Measurements from ENCODE around the gene CFAP61.

CFAP61 gene

GRCh38 chr20:20407891-20408805, 355.8 kb downstream of the CFAP61 start:
- H3K4me3 ChIP-seq (ENCODE audit: low read depth, low read length): no peak overlapping the region
- no peak for TF ChIP-seq POLR2A (IDR thresholded peaks at IDR 0.05; ENCODE audit: extremely low read depth, insufficient read length)
- TF ChIP-seq MAX (IDR thresholded peaks at IDR 0.05; ENCODE audit: low read depth, low read length): no peak
- no peak for TF ChIP-seq MYC (IDR thresholded peaks at IDR 0.05; ENCODE audit: low read depth, low read length)
- TF ChIP-seq CTCF (IDR thresholded peaks at IDR 0.05; ENCODE audit: low read depth, low read length): no peak
- DNase-seq (ENCODE audit: low read depth): peak; percentile 25

GRCh38 chr20:20409331-20409730, 357.0 kb downstream of the CFAP61 start:
- no peak for DNase-seq (ENCODE audit: low read depth)
- TF ChIP-seq MAX (IDR thresholded peaks at IDR 0.05; ENCODE audit: low read depth, low read length) (no peak), CTCF (IDR thresholded peaks at IDR 0.05; ENCODE audit: low read depth, low read length) (no peak), MYC (IDR thresholded peaks at IDR 0.05; ENCODE audit: low read depth, low read length) (no peak), POLR2A (IDR thresholded peaks at IDR 0.05; ENCODE audit: extremely low read depth, insufficient read length) (no peak)
- no peak overlapping the region for H3K4me3 ChIP-seq (ENCODE audit: low read depth, low read length)

Measured in NB4 (cell line).